Measurements from ENCODE around the gene CLDN15. TPM values are rescaled to one million over a fixed set of nuclear protein-coding genes. Genes with fewer than 3 reads are reported as not detected.

Gene CLDN15
- total and polyA plus RNA-seq, 10 donors, result 11.1 to 49.2 (median 21.2) TPM

DNA sequence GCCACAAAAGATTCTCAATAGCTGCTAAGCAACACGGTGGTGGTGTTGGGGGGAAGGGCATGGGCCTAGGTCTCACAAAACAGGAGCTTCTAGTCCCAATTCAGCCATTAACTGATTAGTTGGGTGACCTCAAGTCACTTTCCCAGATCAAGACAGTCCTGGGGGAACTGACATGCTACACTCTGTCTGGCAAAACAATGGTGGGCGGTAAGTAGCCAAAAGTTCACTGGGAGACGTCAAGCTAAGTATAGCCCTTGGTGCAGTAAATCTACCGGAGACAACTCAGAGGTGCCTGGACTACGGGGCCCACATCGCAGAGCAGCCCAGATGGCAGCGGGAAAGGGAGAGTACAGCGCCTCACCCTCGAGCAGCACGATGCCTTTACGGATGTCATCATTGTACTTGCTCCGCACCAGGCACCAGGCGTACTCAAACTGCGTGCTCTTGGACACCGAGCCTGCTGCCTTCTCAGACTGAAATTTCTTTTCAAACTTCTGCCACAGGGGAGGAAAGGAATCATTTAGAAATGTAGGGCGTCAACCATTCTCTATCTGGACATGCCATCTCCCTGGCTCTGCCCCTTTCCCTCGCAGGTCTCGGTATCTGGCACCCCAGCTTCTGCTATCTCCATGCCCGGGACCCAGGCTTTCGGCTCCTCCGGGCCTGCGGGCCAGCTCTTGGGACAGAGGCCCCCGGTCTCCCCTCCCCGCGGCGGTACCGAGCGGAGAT lies 6.2 kb upstream of the CLDN15 start:
- intact Hi-C loops (cut with DNase I; ENCODE audit: low total_unique reads), result no loop called here
- Histone ChIP-seq H3K9me3 (no peaks in the 10 kb centered on the region), H3K4me1 (peaks cover 25 to 89% (median 66%) of the 10 kb centered on the region in 6 donors), H3K27ac (peak overlapping the region; percentile 91 to 99 (median 98)), H3K27me3 (replicated peaks in 1 of 7) (no peaks in the 10 kb centered on the region), H3K4me3 (peak overlapping the region; percentile 70 to 98 (median 81)), H3K36me3 (peaks cover 0 to 64% (median 21%) of the 10 kb centered on the region in 6 donors)
- 19 to 31% (median 20%) methylated on average over 14 to 28 of the region's 28 CpGs for WGBS, 5 donors
- TF ChIP-seq POLR2A (IDR thresholded peaks at IDR 0.05), result no peak
- TF ChIP-seq, protein P1, sequence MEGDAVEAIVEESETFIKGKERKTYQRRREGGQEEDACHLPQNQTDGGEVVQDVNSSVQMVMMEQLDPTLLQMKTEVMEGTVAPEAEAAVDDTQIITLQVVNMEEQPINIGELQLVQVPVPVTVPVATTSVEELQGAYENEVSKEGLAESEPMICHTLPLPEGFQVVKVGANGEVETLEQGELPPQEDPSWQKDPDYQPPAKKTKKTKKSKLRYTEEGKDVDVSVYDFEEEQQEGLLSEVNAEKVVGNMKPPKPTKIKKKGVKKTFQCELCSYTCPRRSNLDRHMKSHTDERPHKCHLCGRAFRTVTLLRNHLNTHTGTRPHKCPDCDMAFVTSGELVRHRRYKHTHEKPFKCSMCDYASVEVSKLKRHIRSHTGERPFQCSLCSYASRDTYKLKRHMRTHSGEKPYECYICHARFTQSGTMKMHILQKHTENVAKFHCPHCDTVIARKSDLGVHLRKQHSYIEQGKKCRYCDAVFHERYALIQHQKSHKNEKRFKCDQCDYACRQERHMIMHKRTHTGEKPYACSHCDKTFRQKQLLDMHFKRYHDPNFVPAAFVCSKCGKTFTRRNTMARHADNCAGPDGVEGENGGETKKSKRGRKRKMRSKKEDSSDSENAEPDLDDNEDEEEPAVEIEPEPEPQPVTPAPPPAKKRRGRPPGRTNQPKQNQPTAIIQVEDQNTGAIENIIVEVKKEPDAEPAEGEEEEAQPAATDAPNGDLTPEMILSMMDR (IDR thresholded peaks at IDR 0.05 in 8 of 11, conservative IDR thresholded peaks at IDR 0.05 in 3 of 11), result no peak
- TF ChIP-seq POLR2AphosphoS5 (IDR thresholded peaks at IDR 0.05), result no peak
- no peak for DNase-seq

DNA sequence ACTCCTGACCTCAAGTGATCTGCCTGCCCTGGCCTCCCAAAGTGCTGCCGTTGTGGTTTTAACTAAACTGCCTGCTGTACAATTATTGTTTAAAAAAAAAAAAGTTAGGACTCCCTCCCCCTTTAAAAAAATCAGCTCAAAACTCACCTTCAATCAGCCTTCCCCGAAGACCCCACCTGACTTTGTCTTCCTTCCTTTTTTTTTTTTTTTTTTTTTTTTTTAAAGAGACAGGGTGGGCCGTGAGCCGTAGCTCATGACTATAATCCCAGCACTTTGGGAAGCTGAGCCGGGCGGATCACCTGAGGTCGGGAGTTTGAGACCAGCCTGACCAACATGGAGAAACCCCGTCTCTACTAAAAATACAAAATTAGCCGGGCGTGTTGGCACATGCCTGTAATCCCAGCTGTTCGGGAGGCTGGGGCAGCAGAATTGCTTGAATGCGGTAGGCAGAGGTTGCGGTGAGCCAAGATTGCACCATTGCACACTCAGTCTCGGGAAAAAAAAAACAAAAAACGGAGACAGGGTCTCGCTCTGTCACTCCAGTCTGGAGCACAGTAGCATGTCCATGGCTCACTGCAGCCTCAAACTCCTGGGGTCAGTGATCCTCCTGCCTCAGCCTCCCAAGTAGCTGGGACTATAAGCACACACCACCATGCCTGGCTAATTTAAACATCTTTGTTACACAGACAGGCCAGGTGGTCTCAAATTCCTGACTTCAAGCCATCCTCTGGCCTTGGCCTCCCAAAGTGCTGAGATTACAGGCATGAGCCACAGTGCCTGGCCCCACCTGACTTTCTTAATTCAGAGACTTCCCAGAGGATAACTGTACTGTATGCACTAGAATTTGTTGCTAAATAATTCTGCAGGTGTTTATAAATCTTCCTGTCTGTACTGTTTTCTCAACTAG lies 4.1 kb upstream of the CLDN15 start:
- no peak for TF ChIP-seq POLR2A (IDR thresholded peaks at IDR 0.05)
- no peak for TF ChIP-seq POLR2AphosphoS5 (IDR thresholded peaks at IDR 0.05)
- TF ChIP-seq, protein P1 (IDR thresholded peaks at IDR 0.05 in 8 of 11, conservative IDR thresholded peaks at IDR 0.05 in 3 of 11), result no peak
- Histone ChIP-seq H3K4me3 (peak overlapping the region in 2 of 8 donors; percentile 23 to 43), H3K4me1 (peaks cover 29 to 95% (median 79%) of the 10 kb centered on the region in 6 donors), H3K36me3 (peaks cover 0 to 64% (median 32%) of the 10 kb centered on the region in 6 donors), H3K27me3 (replicated peaks in 1 of 7) (no peaks in the 10 kb centered on the region), H3K9me3 (no peaks in the 10 kb centered on the region), H3K27ac (peak overlapping the region in 6 of 8 donors; percentile 69 to 99 (median 93))
- DNase-seq, result no peak
- 43 to 63% (median 47%) methylated on average over 16 of the region's 16 CpGs for WGBS, 5 donors
- intact Hi-C loops (cut with DNase I; ENCODE audit: low total_unique reads), result no loop called here

DNA sequence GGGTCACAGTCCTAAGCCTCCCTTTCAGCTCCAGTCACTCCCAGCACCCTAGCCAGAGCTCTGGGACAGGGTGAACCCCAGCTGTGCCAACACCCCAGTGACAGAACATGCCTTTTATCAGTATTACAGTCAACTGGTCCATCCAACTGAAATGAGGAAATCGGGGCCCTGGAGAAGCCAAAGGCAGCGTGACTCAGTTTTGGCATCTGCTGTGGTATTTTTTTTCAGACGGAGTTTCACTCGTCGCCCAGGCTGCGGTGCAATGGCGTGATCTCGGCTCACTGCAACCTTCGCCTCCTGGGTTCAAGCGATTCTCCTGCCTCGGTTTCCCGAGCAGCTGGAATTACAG lies 3.4 kb upstream of the CLDN15 start:
- Histone ChIP-seq H3K27me3 (replicated peaks in 1 of 7) (no peaks in the 10 kb centered on the region), H3K36me3 (peaks cover 0 to 70% (median 32%) of the 10 kb centered on the region in 6 donors), H3K4me3 (peak overlapping the region in 2 of 8 donors; percentile 23 to 43), H3K27ac (peak overlapping the region in 7 of 8 donors; percentile 69 to 99 (median 91)), H3K9me3 (no peaks in the 10 kb centered on the region), H3K4me1 (peaks cover 29 to 95% (median 76%) of the 10 kb centered on the region in 6 donors)
- no peak for DNase-seq
- TF ChIP-seq POLR2A (IDR thresholded peaks at IDR 0.05), result no peak
- TF ChIP-seq, protein P1 (IDR thresholded peaks at IDR 0.05 in 8 of 11, conservative IDR thresholded peaks at IDR 0.05 in 3 of 11), result no peak
- TF ChIP-seq POLR2AphosphoS5 (IDR thresholded peaks at IDR 0.05), result no peak
- WGBS, 5 donors, result 52 to 80% (median 63%) methylated on average over 12 of the region's 12 CpGs
- intact Hi-C loops (cut with DNase I; ENCODE audit: low total_unique reads), result no loop called here

Measured in spleen (tissue), 11 donors.